Common myeloid progenitor, CD34-positive (primary cell): Measurements from ENCODE around the gene EZH2.

Source experiments
- CTCF ChIA-PET: fragments of 350-600 bp; sonication (Branson Sonifier 250); formaldehyde crosslinking; loops from one replicate; lab custom pipeline; 2021; ENCODE audit warnings: antibody characterized with exemption; lab: Charles Lee
- POLR2A ChIA-PET: fragments of 350-600 bp; sonication (Branson Sonifier 250); formaldehyde crosslinking; loops from one replicate; lab custom pipeline; 2021; ENCODE audit warnings: antibody characterized with exemption; lab: Charles Lee
- DNase-seq, 3 donors: peaks; one replicate each; pipeline versions ENCODE4 v3.0.0 to v3.0.0-alpha.2; 2013
- H3K27ac ChIP-seq, 2 experiments: 1 replicate in 1 of 2; 2 replicates in 1 of 2; pipeline ENCODE4 v1.7.0; 2013; ENCODE audit warnings: inconsistent platforms in 2 of 2, low read length in 2 of 2, mild to moderate bottlenecking in 2 of 2, low read depth in 1 of 2, moderate library complexity in 1 of 2; ENCODE audit not compliant: severe bottlenecking in 2 of 2, insufficient read depth in 1 of 2, poor library complexity in 1 of 2
- H3K27me3 ChIP-seq, 5 experiments: replicated peaks in 2 of 5; 1 replicate in 3 of 5; 2 replicates in 2 of 5; pipeline versions ENCODE4 v1.6.1 to v1.7.0; 2013; ENCODE audit warnings: low read length in 4 of 5, mild to moderate bottlenecking in 2 of 5, moderate library complexity in 2 of 5, inconsistent platforms in 1 of 5; ENCODE audit not compliant: insufficient read depth in 5 of 5, control insufficient read depth in 4 of 5
- H3K36me3 ChIP-seq, 4 experiments: 1 replicate in 2 of 4; 2 replicates in 2 of 4; pipeline versions ENCODE4 v1.6.1 to v1.7.0; 2013; ENCODE audit warnings: low read length in 3 of 4, control low read depth in 1 of 4, mild to moderate bottlenecking in 1 of 4; ENCODE audit not compliant: control insufficient read depth in 4 of 4, insufficient read depth in 4 of 4
- H3K4me1 ChIP-seq, 4 experiments: 1 replicate in 3 of 4; 2 replicates in 1 of 4; pipeline versions ENCODE4 v1.6.1 to v1.7.1; 2013; ENCODE audit warnings: low read length in 3 of 4, mild to moderate bottlenecking in 3 of 4, control low read depth in 1 of 4, inconsistent platforms in 1 of 4, moderate library complexity in 1 of 4; ENCODE audit not compliant: control insufficient read depth in 4 of 4, insufficient read depth in 4 of 4; ENCODE audit errors: control extremely low read depth in 1 of 4
- H3K4me3 ChIP-seq, 7 experiments: 1 replicate in 4 of 7; 2 replicates in 3 of 7; pipeline versions ENCODE4 v1.5.1 to v1.7.0; 2013; ENCODE audit warnings: mild to moderate bottlenecking in 7 of 7, low read length in 6 of 7, moderate library complexity in 6 of 7, inconsistent platforms in 2 of 7, low read depth in 2 of 7, control low read depth in 1 of 7; ENCODE audit not compliant: insufficient read depth in 4 of 7, control insufficient read depth in 1 of 7; ENCODE audit errors: extremely low read depth in 1 of 7
- H3K9me3 ChIP-seq, 5 experiments: 1 replicate in 4 of 5; 2 replicates in 1 of 5; pipeline versions ENCODE4 v1.6.1 to v1.7.1; 2013; ENCODE audit warnings: low read length in 4 of 5, mild to moderate bottlenecking in 2 of 5, inconsistent platforms in 1 of 5, low read depth in 1 of 5, moderate library complexity in 1 of 5; ENCODE audit not compliant: control insufficient read depth in 4 of 5, insufficient read depth in 2 of 5; ENCODE audit errors: control extremely low read depth in 1 of 5
- WGBS: methylation state at CpG from one replicate; pipeline ENCODE4 v1.1.5; 2013; ENCODE audit not compliant: insufficient coverage; 5-methylcytosine and 5-hydroxymethylcytosine counted together

EZH2 gene

GRCh38 chr7:148884299-148885022 is 370 bp upstream of the EZH2 start:
- DNase-seq, result peak; percentile 91 to 96 (median 95)
- Histone ChIP-seq H3K36me3 (no peaks in the 10 kb centered on the region), H3K27ac (peak overlapping the region; percentile 50 to 93), H3K9me3 (no peaks in the 10 kb centered on the region), H3K27me3 (no peaks in the 10 kb centered on the region), H3K4me1 (peaks cover 0 to 21% (median 11%) of the 10 kb centered on the region in 4 experiments), H3K4me3 (peak overlapping the region; percentile 78 to 98 (median 90))
- CTCF ChIA-PET, result interaction anchor here (0.6 to 1.7 kb wide), 3 partner anchors 12 to 264 kb away, joined by 3 to 4 read pairs (median 3); no protein-coding TSS in a partner anchor
- under 1% methylated on average over 72 of the region's 101 CpGs for WGBS
- POLR2A ChIA-PET, result interaction anchor here (1.1 to 1.4 kb wide), 2 partner anchors 29 to 82 kb away, joined by 3 to 4 read pairs; no protein-coding TSS in a partner anchor

GRCh38 chr7:148883266-148884048 is 634 bp downstream of the EZH2 start:
- Histone ChIP-seq H3K4me3 (peak overlapping the region; percentile 78 to 98 (median 90)), H3K27ac (peak overlapping the region; percentile 87 to 93), H3K27me3 (no peaks in the 10 kb centered on the region), H3K9me3 (no peaks in the 10 kb centered on the region), H3K36me3 (no peaks in the 10 kb centered on the region), H3K4me1 (peaks cover 0 to 21% (median 11%) of the 10 kb centered on the region in 4 experiments)
- peak; percentile 43 to 79 (median 78) for DNase-seq
- POLR2A ChIA-PET, result interaction anchor here (1.1 to 1.5 kb wide), 2 partner anchors 11 to 58 kb away, joined by 3 to 5 read pairs; no protein-coding TSS in a partner anchor
- WGBS, result under 1% methylated on average over 45 of the region's 88 CpGs
- CTCF ChIA-PET, result interaction anchor here (0.6 to 1.7 kb wide), 6 partner anchors 10 to 263 kb away, joined by 3 to 6 read pairs (median 4); no protein-coding TSS in a partner anchor

DNA sequence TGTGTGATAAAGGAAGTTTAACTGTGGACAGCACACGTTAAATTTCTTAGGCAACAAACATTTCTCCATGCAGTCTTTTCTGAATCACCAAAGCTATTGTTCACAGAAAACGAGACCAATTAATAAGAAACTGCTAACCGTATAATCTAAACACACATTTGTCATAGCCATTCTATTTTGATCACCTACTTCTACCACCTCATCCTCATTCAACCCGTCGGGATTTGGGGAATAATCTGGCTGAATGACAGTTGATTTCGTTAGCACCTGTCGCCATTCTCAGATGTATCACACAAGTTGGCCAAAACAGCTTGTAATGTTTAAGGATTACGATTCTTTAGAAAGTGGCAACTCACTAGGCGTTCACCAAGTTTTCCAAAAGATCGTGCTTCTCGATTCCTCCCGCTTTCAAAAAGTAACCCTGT is 1.2 kb downstream of the EZH2 start:
- Histone ChIP-seq H3K27ac (peak overlapping the region; percentile 87 to 93), H3K36me3 (no peaks in the 10 kb centered on the region), H3K9me3 (no peaks in the 10 kb centered on the region), H3K4me3 (peak overlapping the region; percentile 78 to 98 (median 90)), H3K27me3 (no peaks in the 10 kb centered on the region), H3K4me1 (peaks cover 0 to 21% (median 11%) of the 10 kb centered on the region in 4 experiments)
- 0% methylated on average over 9 of the region's 12 CpGs for WGBS
- DNase-seq, result peak in 1 of 3 donors; percentile 8
- ChIA-PET CTCF (interaction anchor here (0.8 to 1.7 kb wide), 4 partner anchors 10 to 183 kb away, joined by 3 to 6 read pairs (median 4); no protein-coding TSS in a partner anchor), POLR2A (interaction anchor here (1.1 to 1.5 kb wide), 2 partner anchors 10 to 58 kb away, joined by 3 to 5 read pairs; no protein-coding TSS in a partner anchor)

GRCh38 chr7:148882192-148882591 is 1.9 kb downstream of the EZH2 start:
- ChIA-PET POLR2A (interaction anchor here (1.1 to 1.5 kb wide), 2 partner anchors 9 to 59 kb away, joined by 3 to 5 read pairs; no protein-coding TSS in a partner anchor), CTCF (interaction anchor here (1.5 kb wide), 1 partner anchor 27 kb away, joined by 3 read pairs; no protein-coding TSS in a partner anchor)

DNA sequence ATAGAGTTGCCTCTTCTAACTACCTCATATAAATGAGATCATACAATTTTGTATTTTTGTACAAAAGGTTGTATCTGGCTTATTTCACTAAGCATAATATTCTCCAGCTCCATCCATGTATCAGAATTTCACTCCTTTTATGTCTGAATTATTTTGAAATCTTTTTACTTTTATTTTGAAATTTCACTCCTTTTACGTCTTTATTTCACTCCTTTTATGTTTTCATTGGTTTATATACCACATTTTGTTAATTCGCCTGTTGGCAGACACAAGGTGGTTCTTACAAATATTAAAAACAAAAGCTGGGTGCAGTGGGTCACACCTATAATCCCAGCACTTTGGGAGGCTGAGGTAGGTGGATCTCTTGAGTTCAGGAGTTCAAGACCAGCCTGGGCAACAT is 5.8 kb downstream of the EZH2 start:
- H3K27ac ChIP-seq, result no peak overlapping the region
- no peaks in the 10 kb centered on the region for H3K9me3 ChIP-seq
- H3K36me3 ChIP-seq, result no peaks in the 10 kb centered on the region
- WGBS, result no CpG with 5 or more reads among the region's 2 CpGs
- DNase-seq, result no peak
- H3K27me3 ChIP-seq, result no peaks in the 10 kb centered on the region
- ChIA-PET POLR2A (no interaction called here), CTCF (interaction anchor here (1.2 to 1.5 kb wide), 2 partner anchors 8 to 47 kb away, joined by 3 read pairs; no protein-coding TSS in a partner anchor)
- no peak overlapping the region for H3K4me3 ChIP-seq
- peaks cover 0 to 25% (median 10%) of the 10 kb centered on the region in 4 experiments for H3K4me1 ChIP-seq

More at GRCh38 chr7:148882192-148882591, 1.9 kb downstream of the EZH2 start:
- Histone ChIP-seq H3K4me1 (peaks cover 0 to 21% (median 11%) of the 10 kb centered on the region in 4 experiments), H3K4me3 (peak overlapping the region in 5 of 7 experiments; percentile 78 to 98 (median 90)), H3K9me3 (no peaks in the 10 kb centered on the region), H3K27ac (peak overlapping the region in 1 of 2 experiments; percentile 93), H3K36me3 (no peaks in the 10 kb centered on the region), H3K27me3 (no peaks in the 10 kb centered on the region)
- no peak for DNase-seq
- WGBS, result 50% methylated on average over 1 of the region's 5 CpGs

DNA sequence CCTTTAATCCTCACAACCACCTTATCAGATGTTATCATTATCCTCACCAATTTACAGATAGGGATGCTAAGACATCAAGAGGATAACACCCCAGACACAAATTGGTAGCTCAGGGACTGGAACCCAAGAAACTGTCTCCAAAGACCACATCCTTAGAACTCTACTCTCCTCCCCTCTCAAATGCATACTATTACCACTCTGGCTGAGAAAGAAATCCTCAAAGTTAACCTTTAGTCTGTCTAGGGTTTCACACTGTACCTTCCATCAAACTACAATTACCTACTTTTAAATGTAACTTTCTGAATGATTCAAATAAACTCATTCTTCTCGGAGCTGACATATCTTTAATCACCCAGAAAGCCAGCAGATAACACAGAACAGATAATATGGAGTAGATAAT is 6.6 kb downstream of the EZH2 start:
- Histone ChIP-seq H3K4me3 (no peak overlapping the region), H3K27ac (no peak overlapping the region), H3K36me3 (no peaks in the 10 kb centered on the region), H3K27me3 (no peaks in the 10 kb centered on the region), H3K9me3 (no peaks in the 10 kb centered on the region), H3K4me1 (peaks cover 0 to 19% (median 8%) of the 10 kb centered on the region in 4 experiments)
- no peak for DNase-seq
- POLR2A ChIA-PET, result no interaction called here
- CTCF ChIA-PET, result interaction anchor here (0.8 to 1.5 kb wide), 4 partner anchors 8 to 64 kb away, joined by 3 to 4 read pairs (median 3); no protein-coding TSS in a partner anchor
- no CpG with 5 or more reads among the region's 1 CpG for WGBS
